Gastroesophageal sphincter (tissue), 4 donors: ENCODE data around the gene CEP135. TPM values are rescaled to one million over a fixed set of nuclear protein-coding genes. Genes with fewer than 3 reads are reported as not detected.
"Not testable (repeated sequence)": the region's sequence is repeated elsewhere in the genome, so short reads cannot be mapped to it uniquely, and the experiment has no call there.

Experiments used
- ATAC-seq: fragments of 150-250 bp; one replicate; pipeline ENCODE4 v1.9.1; 2016; ENCODE audit warnings: mild to moderate bottlenecking, moderate library complexity
- H3K27ac ChIP-seq, 4 donors: fragments of 200-600 bp; sonication (generic) in 3 of 4; 1 replicate in 3 of 4; 2 replicates in 1 of 4; pipeline ENCODE4 v1.5.1; 2016 to 2019
- H3K27me3 ChIP-seq: fragments of 200-600 bp; sonication (generic); one replicate; pipeline ENCODE4 v1.5.1; 2019
- H3K36me3 ChIP-seq, 2 donors: fragments of 200-600 bp; sonication (generic); one replicate each; pipeline ENCODE4 v1.5.1; 2019; ENCODE audit warnings: control low read depth in 1 of 2
- H3K4me1 ChIP-seq, 3 donors: fragments of 200-600 bp; sonication (generic); 1 replicate in 2 of 3; 2 replicates in 1 of 3; pipeline ENCODE4 v1.5.1; 2016 to 2019; ENCODE audit warnings: control low read depth in 2 of 3
- H3K4me3 ChIP-seq, 2 donors: fragments of 200-600 bp; sonication (generic); one replicate each; pipeline ENCODE4 v1.5.1; 2019; ENCODE audit warnings: mild to moderate bottlenecking in 1 of 2, moderate library complexity in 1 of 2
- H3K9me3 ChIP-seq, 3 donors: fragments of 200-600 bp; sonication (generic); one replicate each; pipeline ENCODE4 v1.5.1; 2017 to 2019; ENCODE audit warnings: control low read depth in 2 of 3
- CTCF ChIP-seq, 4 experiments: fragments of 200-600 bp in 2 of 4; fragments of 450-650 bp in 2 of 4; sonication (generic) in 1 of 4; IDR thresholded peaks; one replicate each; pipeline ENCODE4 v1.5.1; 2017 to 2019; ENCODE audit warnings: antibody characterized with exemption in 4 of 4, mild to moderate bottlenecking in 2 of 4, moderate library complexity in 2 of 4
- EP300 ChIP-seq: sonication (generic); formaldehyde crosslinking; IDR thresholded peaks from one replicate; pipeline ENCODE4 v1.6.1; 2017; ENCODE audit warnings: antibody characterized with exemption, mild to moderate bottlenecking
- POLR2A ChIP-seq, 2 donors: fragments of 450-650 bp; IDR thresholded peaks; one replicate each; pipeline ENCODE4 v1.6.1; 2017; ENCODE audit warnings: antibody characterized with exemption in 2 of 2, mild to moderate bottlenecking in 2 of 2, moderate library complexity in 1 of 2
- POLR2AphosphoS5 ChIP-seq: sonication (generic); formaldehyde crosslinking; IDR thresholded peaks from one replicate; pipeline ENCODE4 v1.6.1; 2017; ENCODE audit warnings: antibody characterized with exemption
- WGBS, 2 donors: methylation state at CpG; one replicate each; pipeline ENCODE4 v1.1.5; 2018; ENCODE audit warnings: low coverage in 1 of 2; 5-methylcytosine and 5-hydroxymethylcytosine counted together
- total RNA-seq, 4 donors: library from RNA; depleted of rRNA; stranded (reverse); fragments of >200 nt; gene quantifications; one replicate each; pipeline ENCODE4 v1.1.0, GENCODE V29; 2016

Gene CEP135
- total RNA-seq, 4 donors from 2014 or later, result 4.5 to 5.3 (median 4.7) TPM

GRCh38 chr4:55931043-55931442, 17.7 kb upstream of the CEP135 start:
- H3K9me3 ChIP-seq, result no peaks in the 10 kb centered on the region
- H3K4me3 ChIP-seq, result no peak overlapping the region
- H3K36me3 ChIP-seq, result no peaks in the 10 kb centered on the region
- TF ChIP-seq EP300 (no peak), CTCF (IDR thresholded peaks at IDR 0.05) (no peak), POLR2AphosphoS5 (no peak), POLR2A (IDR thresholded peaks at IDR 0.05) (no peak)
- H3K27me3 ChIP-seq, result no peaks in the 10 kb centered on the region
- ATAC-seq, result no peak
- no peak overlapping the region for H3K27ac ChIP-seq
- 69 to 80% methylated on average over 2 of the region's 2 CpGs for whole genome bisulfite sequencing, 2 donors
- no peaks in the 10 kb centered on the region for H3K4me1 ChIP-seq

GRCh38 chr4:55931833-55932232, 16.9 kb upstream of the CEP135 start:
- Histone ChIP-seq H3K27me3 (no peaks in the 10 kb centered on the region), H3K4me1 (no peaks in the 10 kb centered on the region), H3K36me3 (no peaks in the 10 kb centered on the region), H3K4me3 (no peak overlapping the region), H3K27ac (no peak overlapping the region), H3K9me3 (peaks cover 0 to 2% (median 0%) of the 10 kb centered on the region in 3 donors)
- WGBS, 2 donors, result 83 to 93% methylated on average over 2 to 3 of the region's 3 CpGs
- ATAC-seq, result no peak
- TF ChIP-seq POLR2AphosphoS5 (no peak), CTCF (IDR thresholded peaks at IDR 0.05) (no peak)

GRCh38 chr4:55932511-55932910, 16.2 kb upstream of the CEP135 start:
- Histone ChIP-seq H3K9me3 (peaks cover 0 to 9% (median 0%) of the 10 kb centered on the region in 3 donors), H3K27me3 (no peaks in the 10 kb centered on the region), H3K27ac (no peak overlapping the region), H3K4me3 (no peak overlapping the region), H3K36me3 (no peaks in the 10 kb centered on the region), H3K4me1 (no peaks in the 10 kb centered on the region)
- TF ChIP-seq POLR2A (IDR thresholded peaks at IDR 0.05), result no peak
- ATAC-seq, result no peak
- 100% methylated on average over 1 of the region's 3 CpGs; no CpG with 5 or more reads in 1 of the 2 donors for WGBS, 2 donors

GRCh38 chr4:55933611-55934010, 15.1 kb upstream of the CEP135 start:
- Histone ChIP-seq H3K36me3 (peaks cover 0 to 2% of the 10 kb centered on the region in 2 donors), H3K9me3 (peaks cover 0 to 11% (median 0%) of the 10 kb centered on the region in 3 donors), H3K27me3 (no peaks in the 10 kb centered on the region), H3K4me1 (no peaks in the 10 kb centered on the region), H3K4me3 (no peak overlapping the region), H3K27ac (no peak overlapping the region)
- TF ChIP-seq POLR2A (IDR thresholded peaks at IDR 0.05) (no peak), EP300 (no peak), POLR2AphosphoS5 (no peak), CTCF (IDR thresholded peaks at IDR 0.05) (no peak)
- no peak for ATAC-seq
- WGBS, 2 donors, result 58 to 68% methylated on average over 2 of the region's 2 CpGs

GRCh38 chr4:55935907-55936306, 12.8 kb upstream of the CEP135 start:
- H3K27me3 ChIP-seq, H3K36me3 ChIP-seq, H3K27ac ChIP-seq, H3K4me1 ChIP-seq, H3K4me3 ChIP-seq, ATAC-seq: not testable (repeated sequence)
- peaks cover 0 to 11% (median 0%) of the 10 kb centered on the region in 3 donors for H3K9me3 ChIP-seq
- 97 to 100% methylated on average over 2 to 6 of the region's 6 CpGs for WGBS, 2 donors

GRCh38 chr4:55938481-55938880, 10.3 kb upstream of the CEP135 start:
- Histone ChIP-seq H3K4me3 (no peak overlapping the region), H3K36me3 (peaks cover 0 to 7% of the 10 kb centered on the region in 2 donors), H3K27ac (no peak overlapping the region), H3K9me3 (peaks cover 0 to 11% (median 0%) of the 10 kb centered on the region in 3 donors), H3K4me1 (no peaks in the 10 kb centered on the region), H3K27me3 (no peaks in the 10 kb centered on the region)
- TF ChIP-seq POLR2AphosphoS5 (no peak), POLR2A (IDR thresholded peaks at IDR 0.05) (no peak), EP300 (no peak), CTCF (IDR thresholded peaks at IDR 0.05) (no peak)
- 93 to 100% methylated on average over 1 of the region's 1 CpG for WGBS, 2 donors
- ATAC-seq, result no peak
